Smooth muscle cell of the brain vasculature (primary cell): ENCODE data around the gene ZNF275.
"Not testable (repeated sequence)": the region's sequence is repeated elsewhere in the genome, so short reads cannot be mapped to it uniquely, and the experiment has no call there.

Experiments used
- DNase-seq: peaks from one replicate; pipeline ENCODE4 v3.0.0-alpha.2; 2012; ENCODE audit warnings: low read depth, low spot score

The ZNF275 gene

GRCh38 chrX:153333821-153334653, at the start of gene ZNF275:
Gene ZNF275, plus strand, starts transcription at chrX:153334153. Its CDS starts 2,527 bp downstream, at chrX:153336680.
- DNase-seq = peak; percentile 24

- not testable (repeated sequence) for DNase-seq
Observed at GRCh38 chrX:153285678-153286077, 48.3 kb upstream of the ZNF275 start.

- not testable (repeated sequence) for DNase-seq
Observed at GRCh38 chrX:153288807-153289206, 45.1 kb upstream of the ZNF275 start.

GRCh38 chrX:153293485-153294071, 40.4 kb upstream of the ZNF275 start:
- not testable (repeated sequence) for DNase-seq

GRCh38 chrX:153297376-153297775, 36.6 kb upstream of the ZNF275 start:
- no peak for DNase-seq

- no peak for DNase-seq
Observed at GRCh38 chrX:153299855-153300254, 34.1 kb upstream of the ZNF275 start.

- no peak for DNase-seq
Observed at GRCh38 chrX:153301746-153302145, 32.2 kb upstream of the ZNF275 start.

- no peak for DNase-seq
Observed at GRCh38 chrX:153302796-153303195, 31.2 kb upstream of the ZNF275 start.

GRCh38 chrX:153303276-153304262, 30.4 kb upstream of the ZNF275 start:
- no peak for DNase-seq

- no peak for DNase-seq
Observed at GRCh38 chrX:153304988-153305736, 28.8 kb upstream of the ZNF275 start.

GRCh38 chrX:153305972-153306371, 28.0 kb upstream of the ZNF275 start:
- no peak for DNase-seq

- DNase-seq = no peak
Observed at GRCh38 chrX:153306527-153307115, 27.3 kb upstream of the ZNF275 start.

GRCh38 chrX:153307276-153308178, 26.4 kb upstream of the ZNF275 start:
- no peak for DNase-seq

- no peak for DNase-seq
Observed at GRCh38 chrX:153310901-153311300, 23.1 kb upstream of the ZNF275 start.

- no peak for DNase-seq
Observed at GRCh38 chrX:153312041-153312440, 21.9 kb upstream of the ZNF275 start.

- no peak for DNase-seq
Observed at GRCh38 chrX:153312842-153313241, 21.1 kb upstream of the ZNF275 start.

- no peak for DNase-seq
Observed at GRCh38 chrX:153317306-153317705, 16.6 kb upstream of the ZNF275 start.

- DNase-seq = no peak
Observed at GRCh38 chrX:153317996-153318722, 15.8 kb upstream of the ZNF275 start.

GRCh38 chrX:153318811-153319210, 15.1 kb upstream of the ZNF275 start:
- no peak for DNase-seq
